BJ (cell line): Measurements from ENCODE around the gene CCND3. TPM values are rescaled to one million over a fixed set of nuclear protein-coding genes. Genes with fewer than 3 reads are reported as not detected.

Experiments
- CTCF ChIA-PET: fragments of 350-600 bp; formaldehyde crosslinking; extraction: SDS; loops from one replicate; lab custom pipeline; 2021; ENCODE audit warnings: antibody characterized with exemption, inconsistent platforms; lab: Yijun Ruan, JAX
- POLR2A ChIA-PET: fragments of 300-600 bp; sonication (Branson Sonifier 250); formaldehyde crosslinking; extraction: SDS; loops from one replicate; lab custom pipeline; 2021; ENCODE audit warnings: antibody characterized with exemption; lab: Charles Lee
- DNase-seq: peaks from one replicate; pipeline ENCODE4 v3.0.0-alpha.2; 2011; ENCODE audit warnings: low read depth
- H3K27me3 ChIP-seq: 2 replicates; pipeline ENCODE4 v1.6.0; 2011; ENCODE audit warnings: low read length; ENCODE audit not compliant: control insufficient read depth, insufficient read depth
- H3K36me3 ChIP-seq: 2 replicates; pipeline ENCODE4 v1.5.1; 2011; ENCODE audit warnings: low read length; ENCODE audit not compliant: control insufficient read depth, insufficient read depth
- H3K4me3 ChIP-seq: 2 replicates; pipeline ENCODE4 v1.5.1; 2011; ENCODE audit warnings: low read depth, mild to moderate bottlenecking, control low read depth, low read length
- polyA plus RNA-seq: library from polyadenylated mRNA; depleted of rRNA; stranded (reverse); fragments of >200 nt; gene quantifications from 2 replicates; pipeline ENCODE4 v1.2.3, GENCODE V29; 2011
- TF ChIP-seq, protein P1 (sequence below): IDR thresholded peaks from 2 replicates; pipeline ENCODE4 v1.5.1; 2011; ENCODE audit warnings: low read depth, mild to moderate bottlenecking, control low read depth, inconsistent platforms, low read length, moderate library complexity; ENCODE audit not compliant: insufficient read depth

The CCND3 gene
- polyA plus RNA-seq, 1 experiment, result 38.5 TPM

DNA sequence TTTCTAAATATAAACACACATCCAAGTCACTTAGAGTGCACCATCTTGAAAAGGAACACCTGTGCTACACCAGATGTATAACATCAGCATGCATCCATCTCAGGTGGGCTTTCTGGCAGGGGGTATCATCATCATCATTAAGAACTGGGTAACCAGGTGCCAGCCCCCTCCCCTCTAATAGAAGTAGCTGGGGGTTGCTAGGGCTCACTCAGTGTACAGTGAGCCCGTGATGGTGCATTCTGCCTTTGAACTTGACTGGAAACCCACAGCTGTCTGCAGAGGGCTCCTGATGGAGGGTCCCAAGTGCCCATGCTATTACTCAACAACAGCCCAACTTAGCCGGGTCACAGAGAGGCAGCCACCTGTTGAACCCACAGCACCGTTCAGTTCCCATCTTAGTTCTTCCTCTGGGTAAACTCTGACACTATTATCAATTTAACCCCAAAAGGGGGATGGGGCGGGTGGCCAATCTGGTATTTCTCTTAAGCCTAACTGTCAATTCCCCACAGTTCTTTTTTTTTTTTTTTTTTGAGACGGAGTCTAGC is 32.7 kb upstream of the CCND3 start:
- no peaks in the 10 kb centered on the region for H3K27me3 ChIP-seq
- no peak for DNase-seq
- no peak overlapping the region for H3K4me3 ChIP-seq
- TF ChIP-seq, protein P1, sequence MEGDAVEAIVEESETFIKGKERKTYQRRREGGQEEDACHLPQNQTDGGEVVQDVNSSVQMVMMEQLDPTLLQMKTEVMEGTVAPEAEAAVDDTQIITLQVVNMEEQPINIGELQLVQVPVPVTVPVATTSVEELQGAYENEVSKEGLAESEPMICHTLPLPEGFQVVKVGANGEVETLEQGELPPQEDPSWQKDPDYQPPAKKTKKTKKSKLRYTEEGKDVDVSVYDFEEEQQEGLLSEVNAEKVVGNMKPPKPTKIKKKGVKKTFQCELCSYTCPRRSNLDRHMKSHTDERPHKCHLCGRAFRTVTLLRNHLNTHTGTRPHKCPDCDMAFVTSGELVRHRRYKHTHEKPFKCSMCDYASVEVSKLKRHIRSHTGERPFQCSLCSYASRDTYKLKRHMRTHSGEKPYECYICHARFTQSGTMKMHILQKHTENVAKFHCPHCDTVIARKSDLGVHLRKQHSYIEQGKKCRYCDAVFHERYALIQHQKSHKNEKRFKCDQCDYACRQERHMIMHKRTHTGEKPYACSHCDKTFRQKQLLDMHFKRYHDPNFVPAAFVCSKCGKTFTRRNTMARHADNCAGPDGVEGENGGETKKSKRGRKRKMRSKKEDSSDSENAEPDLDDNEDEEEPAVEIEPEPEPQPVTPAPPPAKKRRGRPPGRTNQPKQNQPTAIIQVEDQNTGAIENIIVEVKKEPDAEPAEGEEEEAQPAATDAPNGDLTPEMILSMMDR, result no peak
- no peaks in the 10 kb centered on the region for H3K36me3 ChIP-seq
- POLR2A ChIA-PET, result no interaction called here
- CTCF ChIA-PET, result interaction anchor here (1.5 kb wide), 1 partner anchor 11 kb away, joined by 3 read pairs; no protein-coding TSS in a partner anchor

DNA sequence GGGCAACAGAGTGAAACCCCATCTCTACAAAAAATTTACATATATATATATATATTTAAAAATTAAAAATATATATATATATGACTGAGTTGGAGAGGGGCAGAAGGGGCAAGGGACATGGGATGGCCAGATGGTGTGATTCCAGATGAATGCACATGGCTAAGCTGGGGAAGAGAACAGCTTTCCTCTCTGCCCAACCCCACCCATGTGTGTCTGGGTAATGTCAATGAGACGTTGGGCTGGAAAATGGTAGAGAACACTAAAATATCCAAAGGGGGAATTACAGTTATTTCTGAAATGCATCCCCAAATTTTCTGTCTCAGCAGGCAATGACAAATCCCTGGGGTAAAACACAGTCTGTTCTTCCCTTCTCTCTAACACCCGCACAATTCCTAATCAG is 31.2 kb upstream of the CCND3 start:
- DNase-seq, result no peak
- CTCF ChIA-PET, result interaction anchor here (1.5 kb wide), 1 partner anchor 10 kb away, joined by 3 read pairs; no protein-coding TSS in a partner anchor
- TF ChIP-seq, protein P1, result no peak

DNA sequence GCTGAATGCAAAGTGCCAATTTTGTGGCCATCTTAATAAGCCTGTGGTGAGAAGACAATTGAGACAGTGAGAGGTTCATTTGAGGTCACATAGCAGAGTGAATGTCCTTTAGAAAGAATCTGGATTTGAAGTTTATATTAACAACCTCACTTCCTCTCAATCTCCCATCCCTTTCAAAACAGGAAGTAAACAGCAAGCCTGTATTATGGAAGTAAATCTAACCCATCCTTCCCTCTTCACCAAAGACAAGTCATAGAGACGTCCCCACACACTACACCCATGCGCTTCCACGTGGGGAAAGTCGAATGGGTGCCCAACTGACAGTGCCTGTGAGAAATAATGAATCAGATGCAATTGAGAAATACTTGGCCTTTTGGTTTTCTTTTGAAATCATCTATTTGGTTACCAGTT is 28.8 kb upstream of the CCND3 start:
- TF ChIP-seq, protein P1, result no peak
- POLR2A ChIA-PET, result no interaction called here
- Histone ChIP-seq H3K27me3 (no peaks in the 10 kb centered on the region), H3K4me3 (no peak overlapping the region), H3K36me3 (no peaks in the 10 kb centered on the region)
- CTCF ChIA-PET, result no interaction called here
- DNase-seq, result no peak

More for the DNA sequence above, 31.2 kb upstream of the CCND3 start:
- Histone ChIP-seq H3K4me3 (no peak overlapping the region), H3K27me3 (no peaks in the 10 kb centered on the region), H3K36me3 (no peaks in the 10 kb centered on the region)
- POLR2A ChIA-PET, result no interaction called here

DNA sequence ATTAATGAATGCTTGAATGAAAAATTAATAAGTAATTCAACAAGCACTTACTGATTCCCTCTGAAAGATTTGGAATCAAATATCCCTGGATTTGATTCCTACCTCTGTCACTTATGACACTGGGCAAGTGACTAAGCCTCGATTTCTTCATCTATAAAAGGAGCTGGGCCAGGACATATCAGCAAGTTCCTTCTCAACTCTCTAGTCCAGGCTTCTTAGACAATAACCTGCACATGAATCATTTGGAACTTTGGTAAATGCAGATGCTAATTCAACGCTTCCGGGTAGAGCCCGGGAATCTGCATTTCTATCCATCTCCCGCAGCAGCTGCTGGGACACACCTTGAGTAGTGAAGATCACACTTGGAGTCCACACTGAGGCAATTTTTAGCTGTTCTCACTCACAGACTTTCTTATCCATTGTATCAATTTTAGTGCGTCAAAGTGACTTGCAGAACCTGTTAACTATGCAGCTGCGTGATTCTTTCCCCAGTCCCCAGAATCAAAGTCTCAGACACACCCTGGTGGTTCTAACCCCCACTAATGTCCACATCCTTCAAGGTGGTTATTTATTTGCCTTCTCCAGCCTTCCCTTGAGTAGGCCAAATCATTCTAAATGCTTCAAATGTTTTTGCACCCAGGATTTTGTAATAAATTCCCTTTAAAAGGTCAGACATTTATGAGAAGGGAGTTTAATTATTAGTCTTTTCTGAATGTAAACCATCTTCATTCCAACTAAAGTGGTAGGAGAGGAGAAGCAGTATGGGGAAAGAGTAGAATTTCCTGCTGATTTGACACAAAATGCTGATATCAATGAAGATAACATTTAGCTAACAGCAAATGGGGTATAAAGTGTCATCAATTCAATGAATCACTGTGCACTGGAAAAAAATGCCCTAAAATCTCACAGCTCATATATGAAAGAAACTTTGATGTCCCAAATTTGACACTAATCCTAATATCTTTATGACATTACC is 26.0 kb upstream of the CCND3 start:
- DNase-seq, result no peak
- POLR2A ChIA-PET, result no interaction called here
- TF ChIP-seq, protein P1, result no peak
- Histone ChIP-seq H3K4me3 (no peak overlapping the region), H3K36me3 (no peaks in the 10 kb centered on the region), H3K27me3 (no peaks in the 10 kb centered on the region)
- CTCF ChIA-PET, result interaction anchor here (1.0 to 1.6 kb wide), 2 partner anchors 9 to 181 kb away, joined by 3 to 4 read pairs; no protein-coding TSS in a partner anchor

DNA sequence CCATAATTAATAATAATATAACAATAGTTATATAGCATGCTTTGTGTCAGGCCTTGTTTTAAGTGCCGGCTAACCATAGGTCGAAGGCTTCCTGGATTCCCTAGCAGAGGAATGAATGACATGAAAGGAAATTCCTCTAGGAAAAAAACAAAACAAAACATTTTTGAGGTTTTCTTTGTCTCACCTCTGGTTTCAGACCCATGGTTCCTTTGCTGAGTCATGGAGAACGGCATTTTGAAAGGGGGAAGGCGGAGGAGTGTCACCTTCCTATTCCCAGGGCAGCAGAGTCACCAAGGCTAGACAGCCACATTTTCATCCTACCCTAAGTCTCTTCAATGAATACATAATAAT is 25.3 kb upstream of the CCND3 start:
- no peak for DNase-seq
- H3K36me3 ChIP-seq, result no peaks in the 10 kb centered on the region
- TF ChIP-seq, protein P1, result no peak
- H3K4me3 ChIP-seq, result no peak overlapping the region
- POLR2A ChIA-PET, result no interaction called here
- CTCF ChIA-PET, result interaction anchor here (1.0 to 1.6 kb wide), 2 partner anchors 10 to 181 kb away, joined by 3 to 4 read pairs; no protein-coding TSS in a partner anchor
- H3K27me3 ChIP-seq, result no peaks in the 10 kb centered on the region
